Measurements from ENCODE around the gene FCAMR.
A peak's percentile ranks its signal among the peaks of the same experiment; 100 is the strongest.

The FCAMR gene

GRCh38 chr1:206967096-206967849 is 3.0 kb downstream of the FCAMR start:
- peak; percentile 86 for FAIRE-seq
- TF ChIP-seq POLR2AphosphoS5 (IDR thresholded peaks at IDR 0.05; ENCODE audit: low read depth, low read length) (no peak), POLR2A (IDR thresholded peaks at IDR 0.05; ENCODE audit: low read depth, low read length) (no peak), TAF1 (IDR thresholded peaks at IDR 0.05; ENCODE audit: borderline replicate concordance, low read depth, low read length) (no peak)
- no peak for DNase-seq (ENCODE audit: insufficient read length)

GRCh38 chr1:206965781-206966180 is 4.5 kb downstream of the FCAMR start:
- DNase-seq (ENCODE audit: insufficient read length) (no peak), FAIRE-seq (no peak)
- TF ChIP-seq POLR2AphosphoS5 (IDR thresholded peaks at IDR 0.05; ENCODE audit: low read depth, low read length): no peak
- no peak for TF ChIP-seq POLR2A (IDR thresholded peaks at IDR 0.05; ENCODE audit: low read depth, low read length)
- no peak for TF ChIP-seq TAF1 (IDR thresholded peaks at IDR 0.05; ENCODE audit: borderline replicate concordance, low read depth, low read length)

DNA sequence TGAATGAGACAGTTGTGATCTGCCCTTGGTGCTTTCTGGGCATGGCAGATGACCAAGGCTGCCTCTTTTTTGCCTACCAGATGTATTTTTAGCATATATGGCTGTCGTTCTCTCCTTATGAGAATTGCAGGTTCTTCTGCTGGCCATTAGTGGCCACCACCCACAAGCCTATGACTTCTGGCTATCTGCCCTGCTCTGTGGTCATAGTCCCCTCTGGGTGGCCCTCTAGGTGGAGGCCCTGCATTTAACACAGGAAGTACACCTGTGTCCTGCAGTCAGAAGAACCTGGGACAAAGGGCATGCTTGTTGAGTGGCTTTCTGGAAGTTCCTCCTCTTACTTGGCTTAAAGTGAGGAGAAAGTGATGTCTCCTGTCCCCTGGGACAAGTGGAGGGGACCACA is 6.5 kb downstream of the FCAMR start:
- TF ChIP-seq TAF1 (IDR thresholded peaks at IDR 0.05; ENCODE audit: borderline replicate concordance, low read depth, low read length) (no peak), POLR2AphosphoS5 (IDR thresholded peaks at IDR 0.05; ENCODE audit: low read depth, low read length) (no peak), POLR2A (IDR thresholded peaks at IDR 0.05; ENCODE audit: low read depth, low read length) (no peak)
- DNase-seq (ENCODE audit: insufficient read length) (no peak), FAIRE-seq (no peak)

DNA sequence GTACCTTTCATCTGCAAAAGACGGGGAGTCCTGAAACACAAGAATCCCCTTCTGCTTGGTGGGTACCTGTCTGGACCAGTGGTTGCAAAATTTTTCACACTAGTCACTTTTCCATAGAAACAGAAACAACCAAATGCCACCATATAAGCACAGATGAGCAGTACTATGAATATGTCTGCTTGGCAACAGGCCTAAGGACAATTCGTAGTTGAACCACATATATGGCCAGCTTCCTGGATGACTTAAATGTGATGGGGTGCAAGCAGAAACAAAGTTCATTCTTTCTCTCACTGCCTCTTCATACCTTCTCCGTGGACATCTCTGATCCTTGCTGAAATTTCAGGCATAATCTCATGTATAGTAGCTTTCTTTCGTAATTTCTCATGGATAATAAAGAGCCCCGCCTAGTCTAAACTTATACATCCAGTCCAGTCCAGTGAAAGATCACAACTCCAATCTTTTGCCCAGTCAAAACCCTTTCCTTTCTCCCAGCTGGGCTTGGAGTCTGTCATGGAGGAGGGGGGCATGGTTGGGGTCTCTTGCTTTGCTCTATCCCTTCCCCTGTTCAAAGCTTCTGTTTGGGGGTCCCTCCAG is 7.0 kb downstream of the FCAMR start:
- TF ChIP-seq POLR2A (IDR thresholded peaks at IDR 0.05; ENCODE audit: low read depth, low read length): no peak
- no peak for TF ChIP-seq POLR2AphosphoS5 (IDR thresholded peaks at IDR 0.05; ENCODE audit: low read depth, low read length)
- TF ChIP-seq TAF1 (IDR thresholded peaks at IDR 0.05; ENCODE audit: borderline replicate concordance, low read depth, low read length): no peak
- no peak for FAIRE-seq

GRCh38 chr1:206962272-206962671 is 8.0 kb downstream of the FCAMR start:
- TF ChIP-seq POLR2A (IDR thresholded peaks at IDR 0.05; ENCODE audit: low read depth, low read length) (no peak), TAF1 (IDR thresholded peaks at IDR 0.05; ENCODE audit: borderline replicate concordance, low read depth, low read length) (no peak), POLR2AphosphoS5 (IDR thresholded peaks at IDR 0.05; ENCODE audit: low read depth, low read length) (no peak)
- DNase-seq (ENCODE audit: insufficient read length): no peak
- FAIRE-seq: no peak

More for the DNA sequence above, 7.0 kb downstream of the FCAMR start:
- no peak for DNase-seq (ENCODE audit: insufficient read length)

GRCh38 chr1:206961668-206962067 is 8.6 kb downstream of the FCAMR start:
- FAIRE-seq: no peak
- no peak for DNase-seq (ENCODE audit: insufficient read length)
- TF ChIP-seq POLR2A (IDR thresholded peaks at IDR 0.05; ENCODE audit: low read depth, low read length) (no peak), TAF1 (IDR thresholded peaks at IDR 0.05; ENCODE audit: borderline replicate concordance, low read depth, low read length) (no peak), POLR2AphosphoS5 (IDR thresholded peaks at IDR 0.05; ENCODE audit: low read depth, low read length) (no peak)

- DNase-seq (ENCODE audit: insufficient read length) (no peak), FAIRE-seq (no peak)
- TF ChIP-seq POLR2AphosphoS5 (IDR thresholded peaks at IDR 0.05; ENCODE audit: low read depth, low read length): no peak
- no peak for TF ChIP-seq TAF1 (IDR thresholded peaks at IDR 0.05; ENCODE audit: borderline replicate concordance, low read depth, low read length)
- no peak for TF ChIP-seq POLR2A (IDR thresholded peaks at IDR 0.05; ENCODE audit: low read depth, low read length)
These were observed 9.4 kb downstream of the FCAMR start for GRCh38 chr1:206960676-206961386.

- DNase-seq (ENCODE audit: insufficient read length): no peak
- no peak for TF ChIP-seq TAF1 (IDR thresholded peaks at IDR 0.05; ENCODE audit: borderline replicate concordance, low read depth, low read length)
- no peak for TF ChIP-seq POLR2A (IDR thresholded peaks at IDR 0.05; ENCODE audit: low read depth, low read length)
- no peak for TF ChIP-seq POLR2AphosphoS5 (IDR thresholded peaks at IDR 0.05; ENCODE audit: low read depth, low read length)
- FAIRE-seq: no peak
These were observed 12.1 kb downstream of the FCAMR start for GRCh38 chr1:206958144-206958543.

GRCh38 chr1:206957639-206958038 is 12.6 kb downstream of the FCAMR start:
- FAIRE-seq (no peak), DNase-seq (ENCODE audit: insufficient read length) (no peak)
- TF ChIP-seq TAF1 (IDR thresholded peaks at IDR 0.05; ENCODE audit: borderline replicate concordance, low read depth, low read length) (no peak), POLR2A (IDR thresholded peaks at IDR 0.05; ENCODE audit: low read depth, low read length) (no peak), POLR2AphosphoS5 (IDR thresholded peaks at IDR 0.05; ENCODE audit: low read depth, low read length) (no peak)

- no peak for TF ChIP-seq POLR2AphosphoS5 (IDR thresholded peaks at IDR 0.05; ENCODE audit: low read depth, low read length)
- no peak for TF ChIP-seq POLR2A (IDR thresholded peaks at IDR 0.05; ENCODE audit: low read depth, low read length)
- no peak for TF ChIP-seq TAF1 (IDR thresholded peaks at IDR 0.05; ENCODE audit: borderline replicate concordance, low read depth, low read length)
- DNase-seq (ENCODE audit: insufficient read length) (peak; percentile 36), FAIRE-seq (peak; percentile 14)
These were observed 14.5 kb downstream of the FCAMR start for GRCh38 chr1:206955476-206956451.

Data from GM12892 (cell line).